ENCODE data around the gene SMCO4.
A peak's percentile ranks its signal among the peaks of the same experiment; 100 is the strongest.

The SMCO4 gene

GRCh38 chr11:93498641-93499040 lies 44.5 kb downstream of the SMCO4 start:
- no peak for DNase-seq

GRCh38 chr11:93498161-93498560 lies 45.0 kb downstream of the SMCO4 start:
- no peak for DNase-seq

- DNase-seq, result peak; percentile 51
These were observed 45.6 kb downstream of the SMCO4 start for GRCh38 chr11:93497596-93497995.

GRCh38 chr11:93494357-93494756 lies 48.8 kb downstream of the SMCO4 start:
- DNase-seq, result no peak

GRCh38 chr11:93493252-93493897 lies 49.8 kb downstream of the SMCO4 start:
- DNase-seq, result no peak

- no peak for DNase-seq
These were observed 50.5 kb downstream of the SMCO4 start for GRCh38 chr11:93492464-93493251.

GRCh38 chr11:93491973-93492372 lies 51.2 kb downstream of the SMCO4 start:
- DNase-seq, result no peak

GRCh38 chr11:93490996-93491618 lies 52.1 kb downstream of the SMCO4 start:
- DNase-seq, result no peak

GRCh38 chr11:93489841-93490240 lies 53.4 kb downstream of the SMCO4 start:
- no peak for DNase-seq

GRCh38 chr11:93487032-93487483 lies 56.1 kb downstream of the SMCO4 start:
- DNase-seq, result peak; percentile 81

- DNase-seq, result no peak
These were observed 57.2 kb downstream of the SMCO4 start for GRCh38 chr11:93485983-93486382.

- no peak for DNase-seq
These were observed 58.5 kb downstream of the SMCO4 start for GRCh38 chr11:93484716-93485115.

GRCh38 chr11:93482556-93482955 lies 60.6 kb downstream of the SMCO4 start:
- no peak for DNase-seq

GRCh38 chr11:93481696-93482095 lies 61.5 kb downstream of the SMCO4 start:
- no peak for DNase-seq

- DNase-seq, result no peak
These were observed 61.9 kb downstream of the SMCO4 start for GRCh38 chr11:93481279-93481678.

GRCh38 chr11:93480756-93481155 lies 62.4 kb downstream of the SMCO4 start:
- no peak for DNase-seq

GRCh38 chr11:93480256-93480655 lies 62.9 kb downstream of the SMCO4 start:
- no peak for DNase-seq

- no peak for DNase-seq
These were observed 64.3 kb downstream of the SMCO4 start for GRCh38 chr11:93478841-93479240.

- DNase-seq, result no peak
These were observed 65.4 kb downstream of the SMCO4 start for GRCh38 chr11:93477684-93478234.

- no peak for DNase-seq
These were observed 66.4 kb downstream of the SMCO4 start for GRCh38 chr11:93476796-93477195.

- no peak for DNase-seq
These were observed 69.1 kb downstream of the SMCO4 start for GRCh38 chr11:93474123-93474522.

GRCh38 chr11:93468290-93468689 lies 74.9 kb downstream of the SMCO4 start:
- DNase-seq, result no peak

- no peak for DNase-seq
These were observed 76.1 kb downstream of the SMCO4 start for GRCh38 chr11:93467054-93467453.

All from MV-4-11 (cell line).